ENCODE data around the gene NDUFB4.

The NDUFB4 gene

DNA sequence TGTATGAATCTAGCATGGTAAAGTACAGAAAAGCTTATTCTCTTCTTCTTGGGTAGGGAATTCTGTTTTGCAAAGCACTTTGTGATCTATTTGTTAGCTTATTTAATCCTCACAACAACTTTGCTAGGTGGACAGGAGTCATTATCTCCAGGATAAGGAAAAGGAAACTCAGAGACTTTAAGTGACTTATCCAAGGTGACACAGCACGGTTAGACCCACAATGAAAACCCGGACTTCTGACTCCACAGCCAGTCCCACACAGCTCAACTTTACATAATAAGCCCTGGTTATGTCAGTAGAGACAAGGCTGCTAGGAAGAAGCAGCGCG lies 384 bp upstream of the NDUFB4 start:
- TF ChIP-seq YY1 (IDR thresholded peaks at IDR 0.05; ENCODE audit: low read depth) (no peak), TCF12 (IDR thresholded peaks at IDR 0.05; ENCODE audit: low read depth) (no peak), FOXM1 (IDR thresholded peaks at IDR 0.05; ENCODE audit: borderline replicate concordance, low read depth) (no peak), TEAD4 (IDR thresholded peaks at IDR 0.05) (no peak)
- TF ChIP-seq, protein P1, sequence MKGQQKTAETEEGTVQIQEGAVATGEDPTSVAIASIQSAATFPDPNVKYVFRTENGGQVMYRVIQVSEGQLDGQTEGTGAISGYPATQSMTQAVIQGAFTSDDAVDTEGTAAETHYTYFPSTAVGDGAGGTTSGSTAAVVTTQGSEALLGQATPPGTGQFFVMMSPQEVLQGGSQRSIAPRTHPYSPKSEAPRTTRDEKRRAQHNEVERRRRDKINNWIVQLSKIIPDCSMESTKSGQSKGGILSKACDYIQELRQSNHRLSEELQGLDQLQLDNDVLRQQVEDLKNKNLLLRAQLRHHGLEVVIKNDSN (IDR thresholded peaks at IDR 0.05): no peak
- TF ChIP-seq, protein P2, sequence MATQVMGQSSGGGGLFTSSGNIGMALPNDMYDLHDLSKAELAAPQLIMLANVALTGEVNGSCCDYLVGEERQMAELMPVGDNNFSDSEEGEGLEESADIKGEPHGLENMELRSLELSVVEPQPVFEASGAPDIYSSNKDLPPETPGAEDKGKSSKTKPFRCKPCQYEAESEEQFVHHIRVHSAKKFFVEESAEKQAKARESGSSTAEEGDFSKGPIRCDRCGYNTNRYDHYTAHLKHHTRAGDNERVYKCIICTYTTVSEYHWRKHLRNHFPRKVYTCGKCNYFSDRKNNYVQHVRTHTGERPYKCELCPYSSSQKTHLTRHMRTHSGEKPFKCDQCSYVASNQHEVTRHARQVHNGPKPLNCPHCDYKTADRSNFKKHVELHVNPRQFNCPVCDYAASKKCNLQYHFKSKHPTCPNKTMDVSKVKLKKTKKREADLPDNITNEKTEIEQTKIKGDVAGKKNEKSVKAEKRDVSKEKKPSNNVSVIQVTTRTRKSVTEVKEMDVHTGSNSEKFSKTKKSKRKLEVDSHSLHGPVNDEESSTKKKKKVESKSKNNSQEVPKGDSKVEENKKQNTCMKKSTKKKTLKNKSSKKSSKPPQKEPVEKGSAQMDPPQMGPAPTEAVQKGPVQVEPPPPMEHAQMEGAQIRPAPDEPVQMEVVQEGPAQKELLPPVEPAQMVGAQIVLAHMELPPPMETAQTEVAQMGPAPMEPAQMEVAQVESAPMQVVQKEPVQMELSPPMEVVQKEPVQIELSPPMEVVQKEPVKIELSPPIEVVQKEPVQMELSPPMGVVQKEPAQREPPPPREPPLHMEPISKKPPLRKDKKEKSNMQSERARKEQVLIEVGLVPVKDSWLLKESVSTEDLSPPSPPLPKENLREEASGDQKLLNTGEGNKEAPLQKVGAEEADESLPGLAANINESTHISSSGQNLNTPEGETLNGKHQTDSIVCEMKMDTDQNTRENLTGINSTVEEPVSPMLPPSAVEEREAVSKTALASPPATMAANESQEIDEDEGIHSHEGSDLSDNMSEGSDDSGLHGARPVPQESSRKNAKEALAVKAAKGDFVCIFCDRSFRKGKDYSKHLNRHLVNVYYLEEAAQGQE (IDR thresholded peaks at IDR 0.05; ENCODE audit: low read depth): no peak

DNA sequence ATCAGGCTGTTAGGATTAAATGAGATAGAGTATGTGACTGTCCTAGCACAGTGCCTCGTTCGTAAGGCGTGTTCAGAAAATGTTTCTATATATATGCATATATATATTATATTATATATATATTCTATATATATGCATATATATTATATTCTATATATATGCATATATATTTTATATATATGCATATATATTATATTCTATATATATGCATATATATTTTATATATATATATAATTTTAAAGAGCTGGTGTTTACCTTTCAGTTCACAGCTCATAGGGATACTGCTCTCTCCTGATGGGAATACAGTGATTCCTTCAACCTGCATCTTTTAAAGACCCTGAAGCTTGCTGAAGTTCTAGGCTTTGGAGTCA lies 702 bp downstream of the NDUFB4 start:
- TF ChIP-seq FOXM1 (IDR thresholded peaks at IDR 0.05; ENCODE audit: borderline replicate concordance, low read depth) (no peak), YY1 (IDR thresholded peaks at IDR 0.05; ENCODE audit: low read depth) (no peak), EP300 (IDR thresholded peaks at IDR 0.05; ENCODE audit: borderline replicate concordance) (no peak), CEBPB (IDR thresholded peaks at IDR 0.05) (no peak), EGR1 (IDR thresholded peaks at IDR 0.05) (no peak), TEAD4 (IDR thresholded peaks at IDR 0.05) (no peak), CREB1 (IDR thresholded peaks at IDR 0.05; ENCODE audit: low read depth) (no peak), TAF1 (IDR thresholded peaks at IDR 0.05; ENCODE audit: low read depth) (no peak), NFIC (IDR thresholded peaks at IDR 0.05) (no peak)
- TF ChIP-seq, protein P1 (IDR thresholded peaks at IDR 0.05): no peak
- TF ChIP-seq, protein P2 (IDR thresholded peaks at IDR 0.05; ENCODE audit: low read depth): no peak
- TF ChIP-seq, protein P3, sequence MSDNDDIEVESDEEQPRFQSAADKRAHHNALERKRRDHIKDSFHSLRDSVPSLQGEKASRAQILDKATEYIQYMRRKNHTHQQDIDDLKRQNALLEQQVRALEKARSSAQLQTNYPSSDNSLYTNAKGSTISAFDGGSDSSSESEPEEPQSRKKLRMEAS (IDR thresholded peaks at IDR 0.05): no peak

DNA sequence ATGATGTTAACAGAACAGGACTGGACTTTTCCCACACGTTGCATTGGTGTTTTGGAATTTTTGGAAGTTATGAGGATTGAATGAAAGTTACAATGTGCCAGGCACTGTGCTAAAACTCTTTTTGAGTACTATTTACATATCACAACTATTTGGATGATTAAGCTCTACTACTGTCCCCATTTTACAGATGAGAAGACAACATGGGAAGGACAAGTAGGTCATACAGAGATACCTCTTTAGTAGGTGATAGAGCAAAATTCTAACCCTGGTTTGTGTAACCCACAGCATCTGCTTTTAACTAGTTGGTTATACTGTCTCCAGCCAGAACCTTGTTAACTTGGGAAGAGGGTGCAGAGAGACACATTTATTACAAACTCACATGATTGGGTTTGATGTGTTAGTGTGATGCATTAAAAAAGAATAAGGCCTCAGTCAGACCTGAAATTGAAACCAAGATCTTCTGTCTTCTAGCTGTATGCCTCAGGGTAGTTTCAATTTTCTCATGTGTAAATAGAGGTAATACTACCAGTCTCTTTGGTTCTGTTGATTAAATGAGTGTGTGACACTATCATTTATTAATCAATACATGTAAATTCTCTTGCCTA lies 1.4 kb downstream of the NDUFB4 start:
- no peak for TF ChIP-seq ZBTB7A (IDR thresholded peaks at IDR 0.05; ENCODE audit: low read depth)
- TF ChIP-seq NFIC (IDR thresholded peaks at IDR 0.05): no peak
- no peak for TF ChIP-seq EGR1 (IDR thresholded peaks at IDR 0.05)
- no peak for TF ChIP-seq TCF12 (IDR thresholded peaks at IDR 0.05; ENCODE audit: low read depth)
- no peak for TF ChIP-seq CEBPB (IDR thresholded peaks at IDR 0.05)
- TF ChIP-seq YY1 (IDR thresholded peaks at IDR 0.05; ENCODE audit: low read depth): no peak
- no peak for TF ChIP-seq EP300 (IDR thresholded peaks at IDR 0.05; ENCODE audit: borderline replicate concordance)
- TF ChIP-seq, protein P2 (IDR thresholded peaks at IDR 0.05; ENCODE audit: low read depth): no peak
- TF ChIP-seq, protein P3 (IDR thresholded peaks at IDR 0.05): no peak
- TF ChIP-seq, protein P1 (IDR thresholded peaks at IDR 0.05): no peak
- TF ChIP-seq FOXM1 (IDR thresholded peaks at IDR 0.05; ENCODE audit: borderline replicate concordance, low read depth): no peak
- no peak for TF ChIP-seq TAF1 (IDR thresholded peaks at IDR 0.05; ENCODE audit: low read depth)
- TF ChIP-seq TEAD4 (IDR thresholded peaks at IDR 0.05): no peak
- no peak for TF ChIP-seq RAD21 (IDR thresholded peaks at IDR 0.05; ENCODE audit: low read depth)
- no peak for TF ChIP-seq CREB1 (IDR thresholded peaks at IDR 0.05; ENCODE audit: low read depth)

DNA sequence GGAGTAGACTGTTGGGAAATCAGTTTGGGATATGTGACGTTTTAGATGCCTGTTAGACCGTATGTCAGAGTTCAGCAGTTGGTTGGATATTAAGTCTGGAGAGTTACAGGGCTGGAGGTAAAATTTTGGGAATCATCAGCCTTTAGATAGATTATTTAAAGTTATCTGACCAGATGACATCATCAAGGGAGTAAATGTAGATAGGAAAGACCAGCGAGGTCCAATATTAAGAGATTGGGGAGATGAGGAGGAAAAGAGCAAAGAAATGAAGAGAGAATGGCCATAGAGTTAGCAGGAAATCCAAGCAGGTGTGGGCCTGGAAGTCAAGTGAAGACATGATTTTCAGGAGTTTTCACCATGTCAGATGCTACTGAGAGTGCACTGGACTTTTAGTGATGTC lies 3.1 kb downstream of the NDUFB4 start:
- no peak for TF ChIP-seq YY1 (IDR thresholded peaks at IDR 0.05; ENCODE audit: low read depth)
- TF ChIP-seq, protein P3 (IDR thresholded peaks at IDR 0.05): no peak
- TF ChIP-seq, protein P1 (IDR thresholded peaks at IDR 0.05): no peak
- TF ChIP-seq, protein P2 (IDR thresholded peaks at IDR 0.05; ENCODE audit: low read depth): no peak
- no peak for TF ChIP-seq TAF1 (IDR thresholded peaks at IDR 0.05; ENCODE audit: low read depth)
- no peak for TF ChIP-seq EP300 (IDR thresholded peaks at IDR 0.05; ENCODE audit: borderline replicate concordance)
- no peak for TF ChIP-seq CREB1 (IDR thresholded peaks at IDR 0.05; ENCODE audit: low read depth)
- no peak for TF ChIP-seq CEBPB (IDR thresholded peaks at IDR 0.05)
- TF ChIP-seq FOXM1 (IDR thresholded peaks at IDR 0.05; ENCODE audit: borderline replicate concordance, low read depth): no peak
- no peak for TF ChIP-seq EGR1 (IDR thresholded peaks at IDR 0.05)
- TF ChIP-seq ZBTB7A (IDR thresholded peaks at IDR 0.05; ENCODE audit: low read depth): no peak
